Keratinocyte (primary cell): ENCODE measurements around the gene OTUD7B.

Source experiments
- CTCF ChIP-seq, 3 experiments: IDR thresholded peaks in 1 of 3; conservative IDR thresholded peaks in 1 of 3; optimal IDR thresholded peaks in 1 of 3; 2 replicates in 2 of 3; 3 replicates in 1 of 3; pipeline versions ENCODE3 to v1.5.1; 2011; ENCODE audit warnings: low read length in 3 of 3, mild to moderate bottlenecking in 3 of 3, moderate library complexity in 2 of 3, control low read depth in 1 of 3, inconsistent platforms in 1 of 3; ENCODE audit not compliant: insufficient read depth in 2 of 3; ENCODE audit errors: extremely low read depth in 1 of 3
- EZH2 ChIP-seq: IDR thresholded peaks from one replicate; pipeline ENCODE4 v1.6.1; 2012; ENCODE audit warnings: inconsistent platforms, mild to moderate bottlenecking, low read length, moderate library complexity

- no peak for TF ChIP-seq CTCF (optimal IDR thresholded peaks at IDR 0.05 in 1 of 3, IDR thresholded peaks at IDR 0.05 in 1 of 3, conservative IDR thresholded peaks at IDR 0.05 in 1 of 3; ENCODE audit: extremely low read depth in 1 of 3, insufficient read depth in 2 of 3, low read length in 3 of 3)
- TF ChIP-seq EZH2 = no peak
These were observed 2.1 kb upstream of the OTUD7B start for GRCh38 chr1:150012611-150013010.
